ENCODE measurements around the gene FBXW11. TPM values are rescaled to one million over a fixed set of nuclear protein-coding genes. Genes with fewer than 3 reads are reported as not detected.

Gene FBXW11
- total RNA-seq, 2 donors from 2014 or later, result 54.7 to 61.4 TPM

- DNase-seq (ENCODE audit: low spot score), result no peak
- H3K4me3 ChIP-seq, result no peak overlapping the region
- intact Hi-C loops (cut with DNase I), result loop anchor here (5.0 kb wide), 1 partner anchor 274 kb away; no protein-coding TSS in a partner anchor
- H3K36me3 ChIP-seq, result no peaks in the 10 kb centered on the region
- no peaks in the 10 kb centered on the region for H3K27me3 ChIP-seq (replicated peaks; ENCODE audit: insufficient read depth)
- WGBS, result 93% methylated on average over 7 of the region's 7 CpGs
- H3K9me3 ChIP-seq, result no peaks in the 10 kb centered on the region
- TF ChIP-seq CTCF (IDR thresholded peaks at IDR 0.05) (no peak), POLR2AphosphoS5 (IDR thresholded peaks at IDR 0.05) (no peak), POLR2A (IDR thresholded peaks at IDR 0.05) (no peak)
- H3K27ac ChIP-seq, result no peak overlapping the region
- H3K4me1 ChIP-seq (replicated peaks), result no peaks in the 10 kb centered on the region
Measured at GRCh38 chr5:171901764-171902163, 104.7 kb downstream of the FBXW11 start.

DNA sequence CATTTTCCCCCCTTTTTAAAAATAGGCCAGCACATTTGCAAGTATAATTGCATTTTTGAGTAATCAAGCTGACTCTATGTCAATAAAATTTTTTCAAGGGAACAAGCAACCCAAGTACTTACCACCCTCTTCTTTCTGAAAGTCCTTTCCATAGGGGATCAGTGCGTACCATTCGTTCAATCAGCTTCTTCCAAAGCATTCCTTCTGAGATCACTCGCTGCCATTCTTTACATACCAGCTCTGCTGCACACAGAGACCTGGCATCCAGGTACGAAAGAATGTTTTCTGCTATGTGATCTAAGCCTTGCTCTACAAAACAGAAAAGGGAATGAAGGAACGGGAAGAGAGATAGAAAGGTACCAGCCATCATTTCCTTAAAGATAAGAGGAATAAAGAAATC is 106.6 kb downstream of the FBXW11 start:
- intact Hi-C loops (cut with DNase I), result loop anchor here (5.0 kb wide), 1 partner anchor 272 kb away; no protein-coding TSS in a partner anchor
- no peak overlapping the region for H3K27ac ChIP-seq
- DNase-seq (ENCODE audit: low spot score), result no peak
- H3K9me3 ChIP-seq, result no peaks in the 10 kb centered on the region
- H3K4me3 ChIP-seq, result no peak overlapping the region
- no peaks in the 10 kb centered on the region for H3K36me3 ChIP-seq
- WGBS, result 94% methylated on average over 5 of the region's 5 CpGs
- H3K27me3 ChIP-seq (replicated peaks; ENCODE audit: insufficient read depth), result no peaks in the 10 kb centered on the region
- TF ChIP-seq POLR2A (IDR thresholded peaks at IDR 0.05) (no peak), POLR2AphosphoS5 (IDR thresholded peaks at IDR 0.05) (no peak), CTCF (IDR thresholded peaks at IDR 0.05) (no peak)
- no peaks in the 10 kb centered on the region for H3K4me1 ChIP-seq (replicated peaks)

DNA sequence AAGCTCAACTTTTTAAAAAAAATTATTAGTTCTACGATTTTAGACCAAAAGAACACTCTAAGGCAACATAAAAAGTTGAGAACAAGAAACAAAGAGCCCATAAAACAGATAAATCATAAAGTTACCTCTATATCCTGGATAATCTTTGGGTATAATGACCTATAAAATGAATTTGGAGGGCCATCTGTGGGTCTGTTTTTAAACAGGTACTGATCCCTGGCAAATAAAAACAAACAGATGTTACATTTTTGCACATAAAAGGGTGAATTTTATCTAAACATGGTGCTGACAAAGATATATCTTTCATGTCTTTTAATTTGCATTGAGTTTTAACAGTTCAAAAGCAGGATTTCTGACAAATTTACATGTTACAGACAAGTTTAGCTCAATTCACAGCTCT is 107.6 kb downstream of the FBXW11 start:
- intact Hi-C loops (cut with DNase I), result no loop called here
- Histone ChIP-seq H3K9me3 (no peaks in the 10 kb centered on the region), H3K27ac (no peak overlapping the region), H3K4me1 (replicated peaks) (no peaks in the 10 kb centered on the region), H3K4me3 (no peak overlapping the region), H3K27me3 (replicated peaks; ENCODE audit: insufficient read depth) (no peaks in the 10 kb centered on the region), H3K36me3 (no peaks in the 10 kb centered on the region)
- WGBS, result 33% methylated on average over 1 of the region's 1 CpG
- no peak for DNase-seq (ENCODE audit: low spot score)
- no peak for TF ChIP-seq CTCF (IDR thresholded peaks at IDR 0.05)
- no peak for TF ChIP-seq POLR2A (IDR thresholded peaks at IDR 0.05)
- TF ChIP-seq POLR2AphosphoS5 (IDR thresholded peaks at IDR 0.05), result no peak

DNA sequence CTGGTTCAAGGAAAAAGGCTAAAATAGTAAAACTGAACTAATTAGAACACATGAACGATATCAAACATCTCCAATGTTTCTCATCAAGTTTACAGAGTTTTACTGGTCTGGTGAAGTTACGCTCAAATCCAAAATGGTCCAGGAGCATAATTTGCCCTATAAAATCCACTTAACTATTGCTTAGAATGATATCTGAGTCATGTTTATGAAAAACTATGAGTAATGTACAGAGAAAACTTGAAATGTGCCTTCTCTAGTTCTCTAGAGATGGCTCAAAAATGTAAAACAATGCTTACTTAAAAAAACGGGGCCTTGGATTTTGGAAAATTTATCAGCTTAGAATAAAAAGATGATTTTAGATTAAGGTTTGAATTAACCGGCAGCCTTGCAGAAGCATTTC is 108.1 kb downstream of the FBXW11 start:
- no peak for DNase-seq (ENCODE audit: low spot score)
- H3K27me3 ChIP-seq (replicated peaks; ENCODE audit: insufficient read depth), result no peaks in the 10 kb centered on the region
- TF ChIP-seq POLR2AphosphoS5 (IDR thresholded peaks at IDR 0.05) (no peak), CTCF (IDR thresholded peaks at IDR 0.05) (no peak), POLR2A (IDR thresholded peaks at IDR 0.05) (no peak)
- H3K4me1 ChIP-seq (replicated peaks), result no peaks in the 10 kb centered on the region
- no peaks in the 10 kb centered on the region for H3K36me3 ChIP-seq
- no peak overlapping the region for H3K27ac ChIP-seq
- intact Hi-C loops (cut with DNase I), result no loop called here
- H3K4me3 ChIP-seq, result no peak overlapping the region
- H3K9me3 ChIP-seq, result no peaks in the 10 kb centered on the region
- WGBS, result 67% methylated on average over 4 of the region's 4 CpGs

- intact Hi-C loops (cut with DNase I), result no loop called here
- Histone ChIP-seq H3K27ac (no peak overlapping the region), H3K4me3 (no peak overlapping the region), H3K36me3 (no peaks in the 10 kb centered on the region), H3K9me3 (no peaks in the 10 kb centered on the region), H3K4me1 (replicated peaks) (no peaks in the 10 kb centered on the region), H3K27me3 (replicated peaks; ENCODE audit: insufficient read depth) (no peaks in the 10 kb centered on the region)
- TF ChIP-seq POLR2A (IDR thresholded peaks at IDR 0.05) (no peak), CTCF (IDR thresholded peaks at IDR 0.05) (no peak), POLR2AphosphoS5 (IDR thresholded peaks at IDR 0.05) (no peak)
- 95% methylated on average over 1 of the region's 1 CpG for WGBS
- DNase-seq (ENCODE audit: low spot score), result no peak
Measured at GRCh38 chr5:171897231-171897630, 109.2 kb downstream of the FBXW11 start.
